Endothelial cell of umbilical vein (primary cell): ENCODE data around the gene TUBB4B. TPM values are rescaled to one million over a fixed set of nuclear protein-coding genes. Genes with fewer than 3 reads are reported as not detected.
A peak's percentile ranks its signal among the peaks of the same experiment; 100 is the strongest.

Experiments
- BruUV-seq: library from RNA; stranded (reverse); fragments of 400-500 nt; replicated peaks from 2 replicates; lab custom pipeline; 2021; lab: Mats Ljungman, UMichigan
- CTCF ChIA-PET: fragments of 300-600, 350-600 bp; sonication (Branson Sonifier 250); formaldehyde crosslinking; loops from one replicate; lab custom pipeline; 2021; ENCODE audit warnings: antibody characterized with exemption, inconsistent platforms; lab: Charles Lee
- POLR2A ChIA-PET: fragments of 300-600, 350-600 bp; sonication (Branson Sonifier 250); formaldehyde crosslinking; loops from one replicate; lab custom pipeline; 2021; ENCODE audit warnings: antibody characterized with exemption, inconsistent platforms; lab: Charles Lee
- DNase-seq: peaks from one replicate; pipeline ENCODE4 v3.0.0-alpha.2; 2011; ENCODE audit warnings: low read depth, low spot score
- FAIRE-seq: peaks from 2 replicates; lab custom pipeline; 2011; peaks lifted over from hg19 to GRCh38; lab: Jason Lieb, UNC
- H2AFZ ChIP-seq: 2 replicates; pipeline ENCODE4 v1.6.0; 2012; ENCODE audit warnings: low read depth, low read length, control low read depth, inconsistent platforms
- H3K27ac ChIP-seq: 2 replicates; pipeline ENCODE4 v1.5.1; 2011; ENCODE audit warnings: low read depth, mild to moderate bottlenecking, control low read depth, low read length, moderate library complexity; ENCODE audit not compliant: insufficient read depth
- H3K27me3 ChIP-seq, 2 experiments: 2 replicates each; pipeline versions ENCODE4 v1.6.0 to v1.6.1; 2011; ENCODE audit warnings: low read length in 2 of 2, mixed read lengths in 1 of 2; ENCODE audit not compliant: control insufficient read depth in 2 of 2, insufficient read depth in 2 of 2
- H3K36me3 ChIP-seq, 2 experiments: 2 replicates in 1 of 2; 3 replicates in 1 of 2; pipeline ENCODE4 v1.5.1; 2011; ENCODE audit warnings: low read length in 2 of 2, mild to moderate bottlenecking in 1 of 2, moderate library complexity in 1 of 2; ENCODE audit not compliant: control insufficient read depth in 2 of 2, insufficient read depth in 2 of 2; ENCODE audit errors: extremely low read depth in 1 of 2
- H3K4me1 ChIP-seq: 3 replicates; pipeline ENCODE4 v1.5.1; 2011; ENCODE audit warnings: mild to moderate bottlenecking, low read length; ENCODE audit not compliant: control insufficient read depth, insufficient read depth; ENCODE audit errors: extremely low read depth
- H3K4me2 ChIP-seq: 2 replicates; pipeline ENCODE4 v1.6.1; 2011; ENCODE audit warnings: low read length, control low read depth, mixed read lengths; ENCODE audit not compliant: insufficient read depth
- H3K4me3 ChIP-seq, 3 experiments: fragments of 200-600 bp in 1 of 3; sonication (generic), shearing (Covaris generic) in 1 of 3; replicated peaks in 1 of 3; 2 replicates each; pipeline ENCODE4 v1.5.1; 2011 to 2016; ENCODE audit warnings: control low read depth in 3 of 3, low read length in 3 of 3, mild to moderate bottlenecking in 2 of 3, inconsistent platforms in 1 of 3, low read depth in 1 of 3, moderate library complexity in 1 of 3; ENCODE audit not compliant: insufficient read depth in 1 of 3
- H3K79me2 ChIP-seq: 2 replicates; pipeline ENCODE4 v1.6.0; 2012; ENCODE audit warnings: low read length, inconsistent platforms; ENCODE audit not compliant: control insufficient read depth, insufficient read depth
- H3K9ac ChIP-seq: replicated peaks from 2 replicates; pipeline ENCODE3; 2011; ENCODE audit warnings: low read length, control low read depth; ENCODE audit not compliant: insufficient read depth; ENCODE audit errors: extremely low read depth
- H3K9me1 ChIP-seq: replicated peaks from 3 replicates; pipeline ENCODE4 v1.6.0; 2011; ENCODE audit warnings: mild to moderate bottlenecking, low read length; ENCODE audit not compliant: control insufficient read depth, insufficient read depth; ENCODE audit errors: extremely low read depth
- H3K9me3 ChIP-seq: replicated peaks from 2 replicates; pipeline ENCODE4 v1.5.1; 2012; ENCODE audit warnings: low read length, inconsistent platforms; ENCODE audit not compliant: control insufficient read depth, insufficient read depth
- H4K20me1 ChIP-seq: replicated peaks from 2 replicates; pipeline ENCODE3; 2011; ENCODE audit warnings: mild to moderate bottlenecking, low read length; ENCODE audit not compliant: control insufficient read depth, insufficient read depth; ENCODE audit errors: extremely low read depth
- EZH2 ChIP-seq: IDR thresholded peaks from 2 replicates; pipeline ENCODE4 v1.6.1; 2012; ENCODE audit warnings: borderline replicate concordance, low read depth, mild to moderate bottlenecking, moderate library complexity, low read length, inconsistent platforms; ENCODE audit not compliant: severe bottlenecking
- FOS ChIP-seq: IDR thresholded peaks from 2 replicates; pipeline ENCODE4 v1.6.1; 2011; ENCODE audit warnings: mild to moderate bottlenecking, low read length, moderate library complexity, borderline replicate concordance; ENCODE audit not compliant: insufficient read depth
- GATA2 ChIP-seq: IDR thresholded peaks from 2 replicates; pipeline ENCODE4 v1.7.0; 2011; ENCODE audit warnings: low read depth, mild to moderate bottlenecking, moderate library complexity, mixed read lengths, low read length; ENCODE audit not compliant: insufficient read length, insufficient read depth
- JUN ChIP-seq: IDR thresholded peaks from 2 replicates; pipeline ENCODE4 v1.6.1; 2011; ENCODE audit warnings: borderline replicate concordance, low read depth; ENCODE audit not compliant: insufficient read length, insufficient read depth
- MAX ChIP-seq: IDR thresholded peaks from 2 replicates; pipeline ENCODE4 v1.6.1; 2011; ENCODE audit not compliant: insufficient read depth, insufficient read length
- MYC ChIP-seq: IDR thresholded peaks from one replicate; pipeline ENCODE4 v1.6.1; 2011; ENCODE audit warnings: mild to moderate bottlenecking, low read depth, low read length
- POLR2A ChIP-seq: IDR thresholded peaks from 2 replicates; pipeline ENCODE4 v1.6.1; 2012; ENCODE audit warnings: low read depth, mild to moderate bottlenecking, control low read depth, low read length
- POLR2AphosphoS5 ChIP-seq: IDR thresholded peaks from 2 replicates; pipeline ENCODE4 v1.6.1; 2012; ENCODE audit warnings: low read depth, mild to moderate bottlenecking, control low read depth, low read length, moderate library complexity; ENCODE audit not compliant: insufficient read depth
- dilution Hi-C: fragments of 300-500 bp; cut with MboI; formaldehyde crosslinking; loops from one replicate; pipeline ENCODE4 v1.15.0; 2019; ENCODE audit warnings: low sequenced_read_pairs; ENCODE audit not compliant: extremely low pct_ligation_motif_present
- intact Hi-C: fragments of 100-400 bp; cut with micrococcal nuclease; formaldehyde crosslinking; loops from one replicate; pipeline ENCODE4 v1.10.0; 2022
- polyA plus RNA-seq, 4 experiments: library from polyadenylated mRNA; depleted of rRNA in 3 of 4; stranded (reverse) in 3 of 4; unstranded in 1 of 4; fragments of >200 nt; gene quantifications; 2 replicates each; pipeline versions ENCODE4 v1.2.1 to v1.2.3, GENCODE V29; 2011 to 2012; ENCODE audit warnings: missing spikeins in 1 of 4
- total RNA-seq: library from RNA; stranded (reverse); gene quantifications from 2 replicates; pipeline ENCODE4 v1.2.3, GENCODE V29; 2021
- TF ChIP-seq, protein P1 (sequence below), 2 donors: IDR thresholded peaks; 1 replicate in 1 of 2; 2 replicates in 1 of 2; pipeline ENCODE4 v1.5.1; 2011; ENCODE audit warnings: low read length in 2 of 2, mild to moderate bottlenecking in 2 of 2, moderate library complexity in 2 of 2, control low read depth in 1 of 2, inconsistent platforms in 1 of 2, low read depth in 1 of 2; ENCODE audit not compliant: insufficient read depth in 1 of 2; ENCODE audit errors: extremely low read depth in 1 of 2

Gene TUBB4B
- total and polyA plus RNA-seq, 2 donors (not counting 3 experiments of a cell fraction or from before 2014, with no cell fraction given) = 418 to 558 TPM

GRCh38 chr9:137256362-137256761, 15.3 kb downstream of the TUBB4B start:
- H3K36me3 ChIP-seq = peaks cover 2 to 5% of the 10 kb centered on the region in 2 experiments
- H3K4me2 ChIP-seq = peak overlapping the region; percentile 71
- DNase-seq = no peak
- H3K4me3 ChIP-seq = peak overlapping the region in 2 of 3 experiments; percentile 41 to 94
- FAIRE-seq = no peak
- H3K9ac ChIP-seq = no peak overlapping the region
- no peaks in the 10 kb centered on the region for H4K20me1 ChIP-seq
- no peak overlapping the region for H2AFZ ChIP-seq
- ChIA-PET CTCF (interaction anchor here (0.9 to 4.4 kb wide), 3 partner anchors 19 to 167 kb away, joined by 3 to 31 read pairs (median 4); partner anchors contain the start of genes EXD3, NOXA1 and TOR4A), POLR2A (interaction anchor here (1.0 to 1.8 kb wide), 2 partner anchors 14 to 16 kb away, joined by 3 to 14 read pairs; partner anchors contain the start of gene TUBB4B)
- TF ChIP-seq EZH2 (no peak), FOS (no peak), POLR2AphosphoS5 (no peak), MAX (no peak), POLR2A (no peak), JUN (no peak), GATA2 (no peak), MYC (no peak)
- TF ChIP-seq, protein P1, sequence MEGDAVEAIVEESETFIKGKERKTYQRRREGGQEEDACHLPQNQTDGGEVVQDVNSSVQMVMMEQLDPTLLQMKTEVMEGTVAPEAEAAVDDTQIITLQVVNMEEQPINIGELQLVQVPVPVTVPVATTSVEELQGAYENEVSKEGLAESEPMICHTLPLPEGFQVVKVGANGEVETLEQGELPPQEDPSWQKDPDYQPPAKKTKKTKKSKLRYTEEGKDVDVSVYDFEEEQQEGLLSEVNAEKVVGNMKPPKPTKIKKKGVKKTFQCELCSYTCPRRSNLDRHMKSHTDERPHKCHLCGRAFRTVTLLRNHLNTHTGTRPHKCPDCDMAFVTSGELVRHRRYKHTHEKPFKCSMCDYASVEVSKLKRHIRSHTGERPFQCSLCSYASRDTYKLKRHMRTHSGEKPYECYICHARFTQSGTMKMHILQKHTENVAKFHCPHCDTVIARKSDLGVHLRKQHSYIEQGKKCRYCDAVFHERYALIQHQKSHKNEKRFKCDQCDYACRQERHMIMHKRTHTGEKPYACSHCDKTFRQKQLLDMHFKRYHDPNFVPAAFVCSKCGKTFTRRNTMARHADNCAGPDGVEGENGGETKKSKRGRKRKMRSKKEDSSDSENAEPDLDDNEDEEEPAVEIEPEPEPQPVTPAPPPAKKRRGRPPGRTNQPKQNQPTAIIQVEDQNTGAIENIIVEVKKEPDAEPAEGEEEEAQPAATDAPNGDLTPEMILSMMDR (IDR thresholded peaks at IDR 0.05; ENCODE audit: extremely low read depth in 1 of 2, insufficient read depth in 1 of 2, low read depth in 1 of 2, low read length in 2 of 2) = no peak
- H3K9me3 ChIP-seq = no peaks in the 10 kb centered on the region
- H3K27me3 ChIP-seq = no peaks in the 10 kb centered on the region
- no peak overlapping the region for H3K27ac ChIP-seq
- no peaks in the 10 kb centered on the region for H3K9me1 ChIP-seq
- intact Hi-C loops = no loop called here
- peaks cover 18% of the 10 kb centered on the region for H3K79me2 ChIP-seq
- dilution Hi-C loops = no loop called here
- H3K4me1 ChIP-seq = peaks cover 14% of the 10 kb centered on the region
- BruUV-seq = no TSS peak
